Loucy (cell line): ENCODE results near the gene ARID3B.

ENCODE experiments used
- CTCF ChIP-seq: fragments of 200-600 bp; sonication (generic); conservative IDR thresholded peaks from 2 replicates; pipeline ENCODE4 v1.5.1; 2014; ENCODE audit warnings: mild to moderate bottlenecking, antibody characterized with exemption, low read length
- EZH2phosphoT487 ChIP-seq: fragments of 200-600 bp; IDR thresholded peaks from 2 replicates; pipeline ENCODE4 v1.6.1; 2018; ENCODE audit warnings: antibody characterized with exemption, mild to moderate bottlenecking, moderate library complexity, borderline replicate concordance

DNA sequence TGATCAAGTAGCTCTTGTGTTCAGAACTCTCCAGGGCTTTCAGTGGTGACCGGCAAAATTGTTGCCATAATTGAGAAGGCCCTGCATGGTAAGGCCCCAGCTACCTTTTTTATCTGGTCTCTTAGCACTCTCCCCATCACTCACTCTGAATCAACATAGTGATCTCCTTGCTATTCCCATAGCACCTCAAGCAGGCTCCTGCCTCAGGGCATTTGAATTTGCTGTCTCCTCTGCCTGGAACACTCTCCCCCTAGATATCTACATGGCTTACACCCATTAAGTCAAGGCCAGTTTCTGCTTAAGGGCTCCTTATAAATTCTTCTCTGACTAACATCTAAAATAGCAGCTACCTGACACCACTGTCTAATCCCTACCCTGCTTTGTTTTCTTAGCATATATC lies 3.3 kb upstream of the ARID3B start:
- TF ChIP-seq CTCF = no peak
- no peak for TF ChIP-seq EZH2phosphoT487
